ENCODE results near the gene HIF1A. TPM values are rescaled to one million over a fixed set of nuclear protein-coding genes. Genes with fewer than 3 reads are reported as not detected.

Gene HIF1A
- total and polyA plus RNA-seq, 10 of the 15 experiments (the other 5 are each of a cell fraction or from before 2014, with no cell fraction given), result 18.3 to 97.0 (median 75.3) TPM

DNA sequence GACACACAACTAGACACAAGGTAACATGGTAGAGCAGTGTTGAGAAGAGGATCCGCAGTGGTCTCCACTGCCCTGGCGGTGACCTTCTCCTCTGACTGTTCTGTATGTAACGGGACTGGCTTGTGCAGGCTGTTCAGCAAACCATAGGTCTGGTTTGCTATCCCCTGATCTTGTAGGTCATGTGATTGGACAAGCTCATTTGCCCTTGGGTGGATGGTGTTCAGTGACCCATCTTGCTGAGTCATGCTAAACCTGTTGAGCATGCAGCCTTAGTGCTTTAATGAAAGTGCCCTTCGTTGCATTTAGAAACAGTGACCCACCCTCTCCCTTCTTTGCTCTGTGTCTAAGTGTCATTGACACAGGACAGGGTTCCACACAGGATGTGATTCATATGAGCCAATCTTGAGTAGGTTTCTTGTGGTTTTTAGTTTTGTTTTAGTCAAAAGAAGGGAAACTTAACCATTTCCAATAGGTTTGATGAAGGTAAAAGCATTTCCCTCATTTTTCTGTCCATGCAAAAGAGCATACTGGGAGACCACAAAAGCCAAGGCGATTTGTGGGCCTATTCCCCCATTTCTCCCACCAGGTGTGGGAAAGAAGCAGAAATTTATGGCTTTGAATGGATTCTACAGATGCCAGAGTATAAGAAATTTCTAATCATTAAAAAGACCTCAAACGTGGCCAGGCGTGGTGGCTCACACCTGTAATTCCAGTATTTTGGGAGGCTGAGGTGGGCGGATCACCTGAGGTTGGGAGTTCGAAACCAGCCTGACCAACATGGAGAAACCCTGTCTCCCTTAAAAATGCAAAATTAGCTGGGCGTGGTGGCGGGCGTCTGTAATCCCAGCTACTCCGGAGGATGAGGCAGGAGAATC is 32.6 kb upstream of the HIF1A start (continued):
- TF ChIP-seq, protein P1, sequence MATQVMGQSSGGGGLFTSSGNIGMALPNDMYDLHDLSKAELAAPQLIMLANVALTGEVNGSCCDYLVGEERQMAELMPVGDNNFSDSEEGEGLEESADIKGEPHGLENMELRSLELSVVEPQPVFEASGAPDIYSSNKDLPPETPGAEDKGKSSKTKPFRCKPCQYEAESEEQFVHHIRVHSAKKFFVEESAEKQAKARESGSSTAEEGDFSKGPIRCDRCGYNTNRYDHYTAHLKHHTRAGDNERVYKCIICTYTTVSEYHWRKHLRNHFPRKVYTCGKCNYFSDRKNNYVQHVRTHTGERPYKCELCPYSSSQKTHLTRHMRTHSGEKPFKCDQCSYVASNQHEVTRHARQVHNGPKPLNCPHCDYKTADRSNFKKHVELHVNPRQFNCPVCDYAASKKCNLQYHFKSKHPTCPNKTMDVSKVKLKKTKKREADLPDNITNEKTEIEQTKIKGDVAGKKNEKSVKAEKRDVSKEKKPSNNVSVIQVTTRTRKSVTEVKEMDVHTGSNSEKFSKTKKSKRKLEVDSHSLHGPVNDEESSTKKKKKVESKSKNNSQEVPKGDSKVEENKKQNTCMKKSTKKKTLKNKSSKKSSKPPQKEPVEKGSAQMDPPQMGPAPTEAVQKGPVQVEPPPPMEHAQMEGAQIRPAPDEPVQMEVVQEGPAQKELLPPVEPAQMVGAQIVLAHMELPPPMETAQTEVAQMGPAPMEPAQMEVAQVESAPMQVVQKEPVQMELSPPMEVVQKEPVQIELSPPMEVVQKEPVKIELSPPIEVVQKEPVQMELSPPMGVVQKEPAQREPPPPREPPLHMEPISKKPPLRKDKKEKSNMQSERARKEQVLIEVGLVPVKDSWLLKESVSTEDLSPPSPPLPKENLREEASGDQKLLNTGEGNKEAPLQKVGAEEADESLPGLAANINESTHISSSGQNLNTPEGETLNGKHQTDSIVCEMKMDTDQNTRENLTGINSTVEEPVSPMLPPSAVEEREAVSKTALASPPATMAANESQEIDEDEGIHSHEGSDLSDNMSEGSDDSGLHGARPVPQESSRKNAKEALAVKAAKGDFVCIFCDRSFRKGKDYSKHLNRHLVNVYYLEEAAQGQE (IDR thresholded peaks at IDR 0.05; ENCODE audit: low read depth, low read length), result no peak
- TF ChIP-seq IKZF1 (conservative IDR thresholded peaks at IDR 0.05) (peak; percentile 93), SMAD5 (IDR thresholded peaks at IDR 0.05; ENCODE audit: low read depth) (no peak), ZBED1 (IDR thresholded peaks at IDR 0.05; ENCODE audit: borderline replicate concordance) (peak; percentile 96), HCFC1 (IDR thresholded peaks at IDR 0.05; ENCODE audit: low read length) (peak; percentile 46), SIN3A (IDR thresholded peaks at IDR 0.05; ENCODE audit: low read depth, low read length) (peak; percentile 55; the same call in 1 of the 2 replicates), GATAD2B (conservative IDR thresholded peaks at IDR 0.05; ENCODE audit: low read depth) (peak; percentile 90), MTA2 (IDR thresholded peaks at IDR 0.05; ENCODE audit: low read depth) (peak; percentile 83; the same call in 1 of the 2 replicates), FOXM1 (IDR thresholded peaks at IDR 0.05; ENCODE audit: low read depth, low read length) (peak; percentile 92; the same call in 1 of the 2 replicates), SP1 (IDR thresholded peaks at IDR 0.05; ENCODE audit: low read depth, low read length) (peak; percentile 69)
- TF ChIP-seq, protein P2, sequence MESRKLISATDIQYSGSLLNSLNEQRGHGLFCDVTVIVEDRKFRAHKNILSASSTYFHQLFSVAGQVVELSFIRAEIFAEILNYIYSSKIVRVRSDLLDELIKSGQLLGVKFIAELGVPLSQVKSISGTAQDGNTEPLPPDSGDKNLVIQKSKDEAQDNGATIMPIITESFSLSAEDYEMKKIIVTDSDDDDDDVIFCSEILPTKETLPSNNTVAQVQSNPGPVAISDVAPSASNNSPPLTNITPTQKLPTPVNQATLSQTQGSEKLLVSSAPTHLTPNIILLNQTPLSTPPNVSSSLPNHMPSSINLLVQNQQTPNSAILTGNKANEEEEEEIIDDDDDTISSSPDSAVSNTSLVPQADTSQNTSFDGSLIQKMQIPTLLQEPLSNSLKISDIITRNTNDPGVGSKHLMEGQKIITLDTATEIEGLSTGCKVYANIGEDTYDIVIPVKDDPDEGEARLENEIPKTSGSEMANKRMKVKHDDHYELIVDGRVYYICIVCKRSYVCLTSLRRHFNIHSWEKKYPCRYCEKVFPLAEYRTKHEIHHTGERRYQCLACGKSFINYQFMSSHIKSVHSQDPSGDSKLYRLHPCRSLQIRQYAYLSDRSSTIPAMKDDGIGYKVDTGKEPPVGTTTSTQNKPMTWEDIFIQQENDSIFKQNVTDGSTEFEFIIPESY (IDR thresholded peaks at IDR 0.05), result peak; percentile 92
- TF ChIP-seq, protein P3, sequence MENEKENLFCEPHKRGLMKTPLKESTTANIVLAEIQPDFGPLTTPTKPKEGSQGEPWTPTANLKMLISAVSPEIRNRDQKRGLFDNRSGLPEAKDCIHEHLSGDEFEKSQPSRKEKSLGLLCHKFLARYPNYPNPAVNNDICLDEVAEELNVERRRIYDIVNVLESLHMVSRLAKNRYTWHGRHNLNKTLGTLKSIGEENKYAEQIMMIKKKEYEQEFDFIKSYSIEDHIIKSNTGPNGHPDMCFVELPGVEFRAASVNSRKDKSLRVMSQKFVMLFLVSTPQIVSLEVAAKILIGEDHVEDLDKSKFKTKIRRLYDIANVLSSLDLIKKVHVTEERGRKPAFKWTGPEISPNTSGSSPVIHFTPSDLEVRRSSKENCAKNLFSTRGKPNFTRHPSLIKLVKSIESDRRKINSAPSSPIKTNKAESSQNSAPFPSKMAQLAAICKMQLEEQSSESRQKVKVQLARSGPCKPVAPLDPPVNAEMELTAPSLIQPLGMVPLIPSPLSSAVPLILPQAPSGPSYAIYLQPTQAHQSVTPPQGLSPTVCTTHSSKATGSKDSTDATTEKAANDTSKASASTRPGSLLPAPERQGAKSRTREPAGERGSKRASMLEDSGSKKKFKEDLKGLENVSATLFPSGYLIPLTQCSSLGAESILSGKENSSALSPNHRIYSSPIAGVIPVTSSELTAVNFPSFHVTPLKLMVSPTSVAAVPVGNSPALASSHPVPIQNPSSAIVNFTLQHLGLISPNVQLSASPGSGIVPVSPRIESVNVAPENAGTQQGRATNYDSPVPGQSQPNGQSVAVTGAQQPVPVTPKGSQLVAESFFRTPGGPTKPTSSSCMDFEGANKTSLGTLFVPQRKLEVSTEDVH (IDR thresholded peaks at IDR 0.05; ENCODE audit: low read depth, partially characterized antibody), result peak; percentile 37
- TF ChIP-seq, protein P4, sequence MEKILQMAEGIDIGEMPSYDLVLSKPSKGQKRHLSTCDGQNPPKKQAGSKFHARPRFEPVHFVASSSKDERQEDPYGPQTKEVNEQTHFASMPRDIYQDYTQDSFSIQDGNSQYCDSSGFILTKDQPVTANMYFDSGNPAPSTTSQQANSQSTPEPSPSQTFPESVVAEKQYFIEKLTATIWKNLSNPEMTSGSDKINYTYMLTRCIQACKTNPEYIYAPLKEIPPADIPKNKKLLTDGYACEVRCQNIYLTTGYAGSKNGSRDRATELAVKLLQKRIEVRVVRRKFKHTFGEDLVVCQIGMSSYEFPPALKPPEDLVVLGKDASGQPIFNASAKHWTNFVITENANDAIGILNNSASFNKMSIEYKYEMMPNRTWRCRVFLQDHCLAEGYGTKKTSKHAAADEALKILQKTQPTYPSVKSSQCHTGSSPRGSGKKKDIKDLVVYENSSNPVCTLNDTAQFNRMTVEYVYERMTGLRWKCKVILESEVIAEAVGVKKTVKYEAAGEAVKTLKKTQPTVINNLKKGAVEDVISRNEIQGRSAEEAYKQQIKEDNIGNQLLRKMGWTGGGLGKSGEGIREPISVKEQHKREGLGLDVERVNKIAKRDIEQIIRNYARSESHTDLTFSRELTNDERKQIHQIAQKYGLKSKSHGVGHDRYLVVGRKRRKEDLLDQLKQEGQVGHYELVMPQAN (conservative IDR thresholded peaks at IDR 0.05), result peak; percentile 33; the same call in 1 of the 2 replicates
- TF ChIP-seq, protein P5, sequence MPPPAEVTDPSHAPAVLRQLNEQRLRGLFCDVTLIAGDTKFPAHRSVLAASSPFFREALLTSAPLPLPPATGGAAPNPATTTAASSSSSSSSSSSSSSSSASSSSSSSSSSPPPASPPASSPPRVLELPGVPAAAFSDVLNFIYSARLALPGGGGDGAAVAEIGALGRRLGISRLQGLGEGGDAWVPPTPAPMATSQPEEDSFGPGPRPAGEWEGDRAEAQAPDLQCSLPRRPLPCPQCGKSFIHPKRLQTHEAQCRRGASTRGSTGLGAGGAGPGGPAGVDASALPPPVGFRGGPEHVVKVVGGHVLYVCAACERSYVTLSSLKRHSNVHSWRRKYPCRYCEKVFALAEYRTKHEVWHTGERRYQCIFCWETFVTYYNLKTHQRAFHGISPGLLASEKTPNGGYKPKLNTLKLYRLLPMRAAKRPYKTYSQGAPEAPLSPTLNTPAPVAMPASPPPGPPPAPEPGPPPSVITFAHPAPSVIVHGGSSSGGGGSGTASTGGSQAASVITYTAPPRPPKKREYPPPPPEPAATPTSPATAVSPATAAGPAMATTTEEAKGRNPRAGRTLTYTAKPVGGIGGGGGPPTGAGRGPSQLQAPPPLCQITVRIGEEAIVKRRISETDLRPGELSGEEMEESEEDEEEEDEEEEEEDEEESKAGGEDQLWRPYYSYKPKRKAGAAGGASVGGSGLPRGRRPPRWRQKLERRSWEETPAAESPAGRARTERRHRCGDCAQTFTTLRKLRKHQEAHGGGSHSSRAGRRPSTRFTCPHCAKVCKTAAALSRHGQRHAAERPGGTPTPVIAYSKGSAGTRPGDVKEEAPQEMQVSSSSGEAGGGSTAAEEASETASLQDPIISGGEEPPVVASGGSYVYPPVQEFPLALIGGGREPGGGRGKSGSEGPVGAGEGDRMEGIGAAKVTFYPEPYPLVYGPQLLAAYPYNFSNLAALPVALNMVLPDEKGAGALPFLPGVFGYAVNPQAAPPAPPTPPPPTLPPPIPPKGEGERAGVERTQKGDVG (CRISPR knock-in tag; IDR thresholded peaks at IDR 0.05), result no peak

All from GM12878 (cell line).